ENCODE measurements around the gene SNAP91. TPM values are rescaled to one million over a fixed set of nuclear protein-coding genes. Genes with fewer than 3 reads are reported as not detected.

SNAP91 gene
- total RNA-seq, 2 donors from 2014 or later, result 2.9 to 7.2 TPM

GRCh38 chr6:83613378-83613777 lies 95.5 kb downstream of the SNAP91 start:
- H3K27ac ChIP-seq, result no peak overlapping the region
- H3K27me3 ChIP-seq (replicated peaks; ENCODE audit: insufficient read depth), result no peaks in the 10 kb centered on the region
- no peaks in the 10 kb centered on the region for H3K9me3 ChIP-seq
- no peaks in the 10 kb centered on the region for H3K4me1 ChIP-seq (replicated peaks)
- H3K36me3 ChIP-seq, result no peaks in the 10 kb centered on the region
- no peak overlapping the region for H3K4me3 ChIP-seq
- TF ChIP-seq POLR2AphosphoS5 (IDR thresholded peaks at IDR 0.05) (no peak), POLR2A (IDR thresholded peaks at IDR 0.05) (no peak), CTCF (IDR thresholded peaks at IDR 0.05) (no peak)
- intact Hi-C loops (cut with DNase I), result loop anchor here (10.0 kb wide), 1 partner anchor 601 kb away; no protein-coding TSS in a partner anchor
- WGBS, result 55% methylated on average over 4 of the region's 4 CpGs
- DNase-seq (ENCODE audit: low spot score), result no peak

GRCh38 chr6:83609248-83609647 lies 99.7 kb downstream of the SNAP91 start:
- Histone ChIP-seq H3K27me3 (replicated peaks; ENCODE audit: insufficient read depth) (no peaks in the 10 kb centered on the region), H3K4me3 (no peak overlapping the region), H3K4me1 (replicated peaks) (no peaks in the 10 kb centered on the region), H3K36me3 (no peaks in the 10 kb centered on the region), H3K27ac (no peak overlapping the region), H3K9me3 (no peaks in the 10 kb centered on the region)
- TF ChIP-seq CTCF (IDR thresholded peaks at IDR 0.05), result no peak
- TF ChIP-seq POLR2AphosphoS5 (IDR thresholded peaks at IDR 0.05), result no peak
- no peak for TF ChIP-seq POLR2A (IDR thresholded peaks at IDR 0.05)
- intact Hi-C loops (cut with DNase I), result no loop called here
- 91% methylated on average over 2 of the region's 2 CpGs for WGBS
- DNase-seq (ENCODE audit: low spot score), result no peak

- TF ChIP-seq POLR2AphosphoS5 (IDR thresholded peaks at IDR 0.05) (no peak), CTCF (IDR thresholded peaks at IDR 0.05) (no peak), POLR2A (IDR thresholded peaks at IDR 0.05) (no peak)
- DNase-seq (ENCODE audit: low spot score), result no peak
- Histone ChIP-seq H3K4me1 (replicated peaks) (no peaks in the 10 kb centered on the region), H3K27me3 (replicated peaks; ENCODE audit: insufficient read depth) (no peaks in the 10 kb centered on the region), H3K9me3 (no peaks in the 10 kb centered on the region), H3K36me3 (no peaks in the 10 kb centered on the region), H3K4me3 (no peak overlapping the region), H3K27ac (no peak overlapping the region)
- intact Hi-C loops (cut with DNase I), result no loop called here
- WGBS, result 74% methylated on average over 1 of the region's 1 CpG
These were observed 103.4 kb downstream of the SNAP91 start for GRCh38 chr6:83605517-83605916.

- no peak for DNase-seq (ENCODE audit: low spot score)
- Histone ChIP-seq H3K9me3 (no peaks in the 10 kb centered on the region), H3K36me3 (no peaks in the 10 kb centered on the region), H3K4me1 (replicated peaks) (no peaks in the 10 kb centered on the region), H3K27ac (no peak overlapping the region), H3K4me3 (no peak overlapping the region), H3K27me3 (replicated peaks; ENCODE audit: insufficient read depth) (no peaks in the 10 kb centered on the region)
- 70% methylated on average over 2 of the region's 2 CpGs for WGBS
- intact Hi-C loops (cut with DNase I), result no loop called here
- TF ChIP-seq CTCF (IDR thresholded peaks at IDR 0.05) (no peak), POLR2AphosphoS5 (IDR thresholded peaks at IDR 0.05) (no peak), POLR2A (IDR thresholded peaks at IDR 0.05) (no peak)
These were observed 105.3 kb downstream of the SNAP91 start for GRCh38 chr6:83603551-83603950.

- Histone ChIP-seq H3K9me3 (no peaks in the 10 kb centered on the region), H3K27me3 (replicated peaks; ENCODE audit: insufficient read depth) (no peaks in the 10 kb centered on the region), H3K36me3 (no peaks in the 10 kb centered on the region), H3K4me3 (no peak overlapping the region), H3K27ac (no peak overlapping the region), H3K4me1 (replicated peaks) (no peaks in the 10 kb centered on the region)
- 61% methylated on average over 3 of the region's 3 CpGs for WGBS
- TF ChIP-seq POLR2AphosphoS5 (IDR thresholded peaks at IDR 0.05), result no peak
- TF ChIP-seq POLR2A (IDR thresholded peaks at IDR 0.05), result no peak
- TF ChIP-seq CTCF (IDR thresholded peaks at IDR 0.05), result no peak
- intact Hi-C loops (cut with DNase I), result no loop called here
- no peak for DNase-seq (ENCODE audit: low spot score)
These were observed 107.8 kb downstream of the SNAP91 start for GRCh38 chr6:83601119-83601518.
